GM21515 (cell line): ENCODE results near the gene CACNG7.
"Not testable (repeated sequence)": the region's sequence is repeated elsewhere in the genome, so short reads cannot be mapped to it uniquely, and the experiment has no call there.

Experiments
- ATAC-seq: cut with Tn5 transposase; IDR thresholded peaks from one replicate; pipeline ENCODE4 v1.9.1; 2021; ENCODE audit not compliant: unreplicated experiment

CACNG7 gene

GRCh38 chr19:53904909-53905308 lies 4.2 kb upstream of the CACNG7 start:
- no peak for ATAC-seq

DNA sequence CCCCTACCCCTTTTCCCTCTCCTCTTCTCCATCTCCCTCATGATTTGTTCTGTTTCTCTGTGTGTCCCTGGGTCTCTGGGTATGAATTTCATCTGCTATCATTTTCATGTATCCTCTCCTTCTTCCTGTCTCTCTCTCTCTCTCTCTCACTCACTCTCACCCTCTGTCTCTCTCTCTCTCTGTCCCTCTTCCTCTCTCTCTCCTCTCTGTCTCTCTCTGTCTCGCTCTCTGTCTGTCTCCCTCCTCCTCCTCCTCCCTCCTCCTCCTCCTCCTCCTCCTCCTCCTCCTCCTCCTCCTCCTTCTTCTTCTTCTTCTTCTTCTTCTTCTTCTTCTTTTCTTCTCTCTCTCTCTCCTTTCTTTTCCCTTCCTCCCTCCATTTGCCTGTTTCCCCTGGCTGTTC lies 3.3 kb upstream of the CACNG7 start:
- ATAC-seq = no peak

DNA sequence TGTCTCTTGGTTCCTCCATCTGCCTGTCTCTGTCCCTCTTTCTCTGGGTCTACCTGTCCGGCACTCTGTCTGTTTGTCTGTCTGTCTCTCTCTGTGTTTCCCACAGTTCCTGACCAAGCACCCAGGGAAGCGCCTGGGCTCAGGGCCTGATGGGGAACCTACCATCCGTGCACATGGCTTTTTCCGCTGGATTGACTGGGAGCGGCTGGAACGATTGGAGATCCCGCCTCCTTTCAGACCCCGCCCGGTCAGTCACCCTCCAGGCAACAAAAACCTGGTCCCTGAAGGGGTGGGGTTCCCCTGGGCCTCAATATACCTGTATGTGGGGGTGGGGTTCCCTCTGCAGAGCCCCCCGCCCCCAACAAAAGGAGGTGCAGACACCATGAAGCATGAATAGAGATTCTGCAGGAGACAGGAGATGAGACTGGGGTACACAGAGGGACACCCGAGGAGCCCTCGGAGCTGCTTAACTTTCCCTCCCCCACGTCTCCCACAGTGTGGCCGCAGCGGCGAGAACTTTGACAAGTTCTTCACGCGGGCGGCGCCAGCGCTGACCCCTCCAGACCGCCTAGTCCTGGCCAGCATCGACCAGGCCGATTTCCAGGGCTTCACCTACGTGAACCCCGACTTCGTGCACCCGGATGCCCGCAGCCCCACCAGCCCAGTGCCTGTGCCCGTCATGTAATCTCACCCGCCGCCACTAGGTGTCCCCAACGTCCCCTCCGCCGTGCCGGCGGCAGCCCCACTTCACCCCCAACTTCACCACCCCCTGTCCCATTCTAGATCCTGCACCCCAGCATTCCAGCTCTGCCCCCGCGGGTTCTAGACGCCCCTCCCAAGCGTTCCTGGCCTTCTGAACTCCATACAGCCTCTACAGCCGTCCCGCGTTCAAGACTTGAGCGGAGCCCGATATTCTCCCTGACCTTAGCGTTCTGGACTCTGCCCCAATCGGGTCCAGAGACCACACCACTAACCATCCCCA lies 2.6 kb upstream of the CACNG7 start:
- no peak for ATAC-seq

GRCh38 chr19:53907193-53907581 lies 1.9 kb upstream of the CACNG7 start:
- no peak for ATAC-seq

GRCh38 chr19:53907690-53908089 lies 1.4 kb upstream of the CACNG7 start:
- ATAC-seq = no peak

GRCh38 chr19:53908106-53908934 lies 758 bp upstream of the CACNG7 start:
- no peak for ATAC-seq

DNA sequence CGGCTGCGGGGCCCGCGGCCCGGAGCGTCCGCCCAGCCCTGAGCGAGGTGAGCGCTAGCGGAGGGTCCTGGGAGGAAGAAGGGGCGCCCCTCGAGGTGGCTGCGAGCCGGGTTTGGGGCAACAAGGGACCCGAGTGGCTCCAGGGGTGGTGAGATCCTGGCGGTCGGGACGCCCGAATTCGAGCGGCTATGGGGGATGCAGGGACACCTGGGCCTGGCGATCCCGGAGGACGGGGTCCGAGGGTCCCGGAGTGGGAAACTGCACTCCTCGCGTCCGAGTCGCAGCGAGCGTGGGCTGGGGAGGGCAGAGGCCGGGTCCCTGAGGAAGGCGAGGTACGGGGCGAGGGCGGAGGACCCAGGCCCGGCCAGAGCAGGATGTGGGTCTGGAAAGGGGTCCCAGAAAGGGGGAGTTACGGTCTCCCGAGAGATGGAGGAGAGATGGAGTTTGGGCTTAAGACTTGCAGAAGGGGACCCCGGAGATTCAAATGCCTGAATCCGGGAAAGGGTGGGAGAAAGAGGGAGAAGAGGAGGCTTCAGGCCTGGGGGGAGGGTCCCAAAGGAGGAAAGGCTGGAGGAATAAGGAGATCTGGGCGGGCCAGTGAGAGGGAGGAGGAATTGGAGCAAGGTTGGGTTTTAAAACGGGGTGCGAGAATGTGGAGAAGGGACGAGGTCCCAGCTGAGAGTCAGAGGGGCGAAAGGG lies 542 bp downstream of the CACNG7 start:
- no peak for ATAC-seq

DNA sequence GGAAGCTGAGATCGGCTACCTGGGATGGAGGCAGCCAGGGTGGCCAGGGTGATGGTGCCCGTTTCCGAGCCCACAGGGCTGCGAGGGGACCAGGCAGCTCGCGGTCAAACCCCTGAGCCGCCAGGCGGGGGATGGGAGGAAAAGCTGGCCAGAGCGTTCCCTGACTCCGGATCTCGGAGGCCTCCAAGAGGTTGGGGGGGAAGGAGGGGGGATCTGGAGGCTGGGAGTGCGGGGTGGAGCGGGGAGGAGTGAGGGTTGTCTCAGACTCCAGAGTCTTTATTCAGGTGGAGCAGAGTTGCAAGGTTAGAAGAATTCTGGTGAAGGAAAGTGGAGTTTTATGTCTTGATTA lies 1.1 kb downstream of the CACNG7 start:
- ATAC-seq = no peak

- no peak for ATAC-seq
Measured at GRCh38 chr19:53912653-53913052, 3.6 kb downstream of the CACNG7 start.

GRCh38 chr19:53915000-53915399 lies 5.9 kb downstream of the CACNG7 start:
- ATAC-seq = no peak

DNA sequence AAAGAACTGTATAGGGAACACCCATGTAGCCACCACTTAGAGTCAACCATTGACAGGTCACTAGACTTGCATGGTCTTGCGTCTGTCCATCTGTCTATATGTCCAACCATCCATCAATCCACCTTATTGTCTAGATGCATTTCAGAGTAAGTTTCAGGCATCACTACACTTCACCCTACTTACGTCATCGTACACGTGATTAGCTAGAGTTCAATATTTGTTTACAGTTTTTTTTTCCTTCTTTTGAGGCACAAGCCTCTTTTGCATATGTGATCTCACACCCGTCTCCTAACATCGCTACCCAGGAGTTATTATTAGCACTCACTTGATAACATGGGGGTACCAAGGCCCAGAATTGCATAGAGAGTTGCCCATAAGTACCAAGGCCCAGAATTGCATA lies 6.9 kb downstream of the CACNG7 start:
- no peak for ATAC-seq

- no peak for ATAC-seq
Measured at GRCh38 chr19:53917356-53917755, 8.3 kb downstream of the CACNG7 start.

DNA sequence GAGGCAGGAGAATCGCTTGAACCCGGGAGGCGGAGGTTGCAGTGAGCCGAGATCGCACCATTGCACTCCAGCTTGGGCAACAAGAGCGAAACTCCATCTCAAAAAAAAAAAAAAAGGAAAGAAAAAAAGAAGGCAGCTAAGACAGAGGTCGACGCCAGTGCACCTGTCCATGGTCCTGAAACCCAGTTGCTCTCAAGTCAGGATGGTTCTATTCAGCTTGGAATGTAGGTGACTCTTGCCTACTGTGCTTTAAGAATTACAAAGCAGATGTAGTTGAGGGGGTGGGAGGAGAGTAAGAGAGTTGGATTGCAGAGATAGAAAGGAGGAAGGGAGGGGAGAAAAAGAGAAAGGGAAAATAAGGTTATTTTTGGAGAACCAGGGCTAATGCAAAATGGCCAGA lies 18.7 kb downstream of the CACNG7 start:
- no peak for ATAC-seq

DNA sequence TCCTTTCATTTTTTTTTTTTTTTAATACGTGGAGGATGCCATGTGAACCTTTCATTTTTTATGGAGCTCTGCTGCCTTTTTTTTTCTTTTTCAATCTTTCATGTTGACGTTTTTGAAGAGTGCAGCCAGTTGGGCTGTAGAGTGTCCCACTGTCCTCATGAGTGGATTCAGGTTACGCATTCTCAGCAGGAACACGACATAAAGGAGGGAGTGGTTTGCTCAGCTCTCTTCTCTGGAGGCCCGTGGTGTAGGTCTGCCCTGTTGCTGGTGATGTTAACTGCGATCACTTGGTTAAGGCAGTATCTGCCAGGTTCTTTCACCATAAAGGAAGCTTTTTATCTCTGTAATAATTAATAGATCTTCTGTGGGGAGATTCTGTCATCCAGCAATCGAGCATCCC lies 27.0 kb downstream of the CACNG7 start:
- ATAC-seq = no peak

- ATAC-seq = no peak
Measured at GRCh38 chr19:53942001-53942786, 33.1 kb downstream of the CACNG7 start.

DNA sequence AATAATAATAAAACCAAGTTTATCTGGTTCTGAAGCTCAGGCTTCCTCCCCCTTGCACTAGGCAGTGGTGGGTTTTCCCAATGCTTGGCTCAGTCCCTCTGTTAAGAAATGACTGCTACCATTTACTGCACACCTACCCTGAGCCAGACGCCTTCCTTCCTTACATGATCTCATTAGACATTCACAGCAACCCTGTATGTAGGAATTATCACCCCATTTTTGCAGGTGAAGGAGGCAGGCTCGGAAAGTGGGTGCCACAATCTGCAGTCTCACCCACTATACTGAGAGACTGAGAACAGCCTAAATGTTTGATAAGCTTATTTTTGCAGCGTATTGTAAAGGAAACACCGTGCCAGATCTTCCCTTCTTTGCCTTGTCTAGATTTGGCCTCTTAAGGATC lies 35.3 kb downstream of the CACNG7 start:
- ATAC-seq = no peak

GRCh38 chr19:53944933-53945332 lies 35.9 kb downstream of the CACNG7 start:
- no peak for ATAC-seq

DNA sequence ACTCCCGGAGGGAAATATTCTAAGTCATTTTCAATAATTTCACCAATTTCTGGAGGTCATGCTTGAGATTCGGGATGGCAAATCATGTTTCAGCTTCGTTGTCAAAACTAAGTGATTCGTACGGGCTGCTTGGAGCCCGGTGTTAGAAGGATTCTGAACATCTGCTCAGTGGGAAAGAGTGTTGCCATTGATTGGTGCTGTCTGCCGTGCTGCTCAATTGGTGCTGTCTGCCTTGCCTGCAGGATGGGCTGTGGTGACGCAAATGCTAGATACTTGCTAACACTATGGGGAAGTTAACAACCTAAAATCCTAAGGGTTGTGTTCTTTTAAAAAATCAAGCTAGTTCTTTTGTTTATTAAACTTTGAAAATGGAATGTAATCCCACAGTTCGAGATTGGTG lies 36.4 kb downstream of the CACNG7 start:
- ATAC-seq = no peak

DNA sequence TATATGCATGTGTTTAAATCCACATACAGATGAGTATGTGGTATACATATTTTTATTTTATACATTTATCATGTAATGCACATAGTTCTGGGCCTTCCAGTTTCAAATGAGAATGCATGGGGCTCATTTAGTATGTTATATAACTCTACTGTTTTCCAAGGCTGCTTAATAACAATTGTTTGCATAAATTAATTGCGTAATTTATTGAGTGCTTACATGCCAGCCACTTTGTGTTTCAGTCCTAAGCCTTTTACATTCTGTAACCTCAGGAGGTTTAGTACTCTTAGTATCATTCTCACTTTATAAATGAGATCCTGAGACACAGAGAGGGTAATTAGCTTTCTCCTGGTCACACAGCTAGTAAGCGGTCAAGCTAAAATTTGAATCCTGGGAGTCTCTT lies 36.9 kb downstream of the CACNG7 start:
- ATAC-seq = no peak

GRCh38 chr19:53947624-53948023 lies 38.5 kb downstream of the CACNG7 start:
- ATAC-seq = no peak

GRCh38 chr19:53948611-53949010 lies 39.5 kb downstream of the CACNG7 start:
- ATAC-seq = not testable (repeated sequence)
